NB4 (cell line): ENCODE data around the gene CDH13.
A peak's percentile ranks its signal among the peaks of the same experiment; 100 is the strongest.

Experiments used
- DNase-seq: peaks from one replicate; pipeline ENCODE4 v3.0.0; 2010; ENCODE audit warnings: low read depth
- H3K4me3 ChIP-seq: one replicate; pipeline ENCODE4 v1.5.1; 2011; ENCODE audit warnings: mild to moderate bottlenecking, low read depth, low read length, moderate library complexity
- MYC ChIP-seq: IDR thresholded peaks from 2 replicates; pipeline ENCODE4 v1.6.1; 2011; ENCODE audit warnings: low read depth, low read length
- POLR2A ChIP-seq: IDR thresholded peaks from 2 replicates; pipeline ENCODE4 v1.6.1; 2011; ENCODE audit warnings: mild to moderate bottlenecking; ENCODE audit not compliant: insufficient read length; ENCODE audit errors: extremely low read depth
- TF ChIP-seq, protein P1 (sequence below): IDR thresholded peaks from 2 replicates; pipeline ENCODE4 v1.6.1; 2011; ENCODE audit warnings: low read depth, low read length
- TF ChIP-seq, protein P2 (sequence below): IDR thresholded peaks from one replicate; pipeline ENCODE4 v1.5.1; 2012; ENCODE audit warnings: low read depth, low read length

The CDH13 gene

DNA sequence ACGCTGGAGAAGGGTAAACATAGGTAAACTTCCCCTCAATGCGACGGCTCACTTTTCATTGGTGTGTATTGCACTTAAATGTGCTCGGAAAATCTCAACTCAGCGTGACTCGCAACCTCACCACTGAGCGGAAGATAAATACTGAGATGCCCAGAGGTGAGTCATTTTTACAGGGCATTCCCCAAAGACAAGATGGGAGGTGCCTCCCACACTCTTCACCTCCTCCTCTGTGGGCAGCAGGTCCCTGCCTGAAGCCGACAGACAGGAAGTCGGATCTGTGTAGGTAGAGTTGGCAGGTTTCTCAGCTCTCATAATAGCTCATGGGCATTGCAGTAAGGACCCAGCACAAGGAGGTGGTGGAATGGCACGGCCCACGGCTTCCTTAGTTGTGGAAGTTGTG lies 906.4 kb downstream of the CDH13 start:
- TF ChIP-seq POLR2A (no peak), MYC (no peak)
- TF ChIP-seq, protein P1, sequence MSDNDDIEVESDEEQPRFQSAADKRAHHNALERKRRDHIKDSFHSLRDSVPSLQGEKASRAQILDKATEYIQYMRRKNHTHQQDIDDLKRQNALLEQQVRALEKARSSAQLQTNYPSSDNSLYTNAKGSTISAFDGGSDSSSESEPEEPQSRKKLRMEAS = no peak
- TF ChIP-seq, protein P2, sequence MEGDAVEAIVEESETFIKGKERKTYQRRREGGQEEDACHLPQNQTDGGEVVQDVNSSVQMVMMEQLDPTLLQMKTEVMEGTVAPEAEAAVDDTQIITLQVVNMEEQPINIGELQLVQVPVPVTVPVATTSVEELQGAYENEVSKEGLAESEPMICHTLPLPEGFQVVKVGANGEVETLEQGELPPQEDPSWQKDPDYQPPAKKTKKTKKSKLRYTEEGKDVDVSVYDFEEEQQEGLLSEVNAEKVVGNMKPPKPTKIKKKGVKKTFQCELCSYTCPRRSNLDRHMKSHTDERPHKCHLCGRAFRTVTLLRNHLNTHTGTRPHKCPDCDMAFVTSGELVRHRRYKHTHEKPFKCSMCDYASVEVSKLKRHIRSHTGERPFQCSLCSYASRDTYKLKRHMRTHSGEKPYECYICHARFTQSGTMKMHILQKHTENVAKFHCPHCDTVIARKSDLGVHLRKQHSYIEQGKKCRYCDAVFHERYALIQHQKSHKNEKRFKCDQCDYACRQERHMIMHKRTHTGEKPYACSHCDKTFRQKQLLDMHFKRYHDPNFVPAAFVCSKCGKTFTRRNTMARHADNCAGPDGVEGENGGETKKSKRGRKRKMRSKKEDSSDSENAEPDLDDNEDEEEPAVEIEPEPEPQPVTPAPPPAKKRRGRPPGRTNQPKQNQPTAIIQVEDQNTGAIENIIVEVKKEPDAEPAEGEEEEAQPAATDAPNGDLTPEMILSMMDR = no peak
- no peak overlapping the region for H3K4me3 ChIP-seq
- peak; percentile 4 for DNase-seq

DNA sequence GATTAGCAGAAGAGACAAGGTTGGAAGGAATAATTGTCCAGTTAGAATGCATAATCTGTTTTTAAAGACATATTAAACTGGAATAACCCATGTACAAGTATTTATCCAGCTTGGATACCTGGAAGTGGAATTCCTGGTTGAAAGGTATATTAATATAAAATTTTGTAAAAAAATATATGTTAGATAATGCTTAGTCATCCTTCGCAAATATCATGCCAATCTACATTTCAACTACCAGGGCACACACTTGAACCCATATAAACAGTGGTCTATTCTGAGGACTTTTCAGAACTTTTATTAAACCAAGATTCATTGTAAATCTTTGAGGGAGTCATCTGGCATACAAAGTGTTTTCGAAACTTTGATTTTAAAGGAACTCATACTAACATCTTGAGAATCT lies 911.9 kb downstream of the CDH13 start:
- no peak overlapping the region for H3K4me3 ChIP-seq
- no peak for DNase-seq
- no peak for TF ChIP-seq MYC
- TF ChIP-seq, protein P2 = no peak

DNA sequence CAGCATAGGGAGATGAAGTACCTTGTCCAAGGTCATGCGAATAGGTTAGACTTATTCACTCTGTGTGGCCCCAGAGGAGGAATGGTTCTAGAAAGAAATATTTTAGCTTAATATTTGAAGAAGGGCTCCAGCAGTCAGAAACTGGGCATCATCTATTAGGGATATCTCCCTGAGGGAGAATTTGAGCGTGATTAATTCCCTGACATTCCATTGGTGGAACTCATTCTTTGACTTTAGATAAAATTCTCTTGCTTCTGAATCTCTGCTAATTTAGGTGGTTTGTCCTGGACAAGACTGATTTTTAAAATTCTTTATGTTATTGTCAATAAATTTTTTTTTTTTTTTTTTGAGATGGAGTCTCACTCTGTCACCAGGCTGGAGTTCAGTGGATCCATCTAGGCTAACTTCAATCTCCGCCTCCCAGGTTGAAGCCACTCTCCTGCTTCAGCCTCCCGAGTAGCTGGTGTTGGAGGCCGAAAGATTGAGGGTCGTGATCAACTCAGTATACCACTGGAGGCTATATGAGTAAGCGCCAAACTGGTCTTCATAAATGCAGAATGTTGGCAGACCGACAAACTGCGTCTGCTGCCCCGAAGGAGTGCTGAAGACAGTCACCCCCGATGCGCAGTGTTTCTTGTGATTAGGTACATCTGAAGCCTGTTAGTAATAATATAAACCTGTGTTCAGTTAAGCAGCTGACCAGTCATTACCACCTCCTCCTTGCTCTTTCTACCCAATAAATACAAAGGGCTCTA lies 913.1 kb downstream of the CDH13 start:
- DNase-seq = no peak
- TF ChIP-seq, protein P1 = no peak
- TF ChIP-seq POLR2A = no peak
- TF ChIP-seq MYC = no peak
- TF ChIP-seq, protein P2 = no peak
- no peak overlapping the region for H3K4me3 ChIP-seq

DNA sequence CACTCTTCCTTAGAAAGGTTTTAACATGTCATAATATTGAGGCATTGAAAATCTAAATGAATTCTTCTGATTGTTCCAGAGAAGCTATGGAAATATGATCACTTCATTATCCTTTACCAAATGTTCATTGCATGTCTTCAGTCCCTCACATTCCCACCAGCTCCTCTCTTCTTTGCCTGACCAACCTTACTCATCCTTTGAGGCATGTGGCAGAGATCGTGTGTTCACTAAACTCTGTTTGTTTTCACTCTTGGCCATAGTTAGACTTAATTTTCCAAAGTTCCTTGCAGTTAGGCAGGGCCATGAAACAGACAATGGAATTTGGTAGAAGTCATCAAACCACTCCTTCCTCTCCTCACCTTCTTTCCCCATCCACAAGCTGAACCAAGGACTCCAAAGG lies 914.5 kb downstream of the CDH13 start:
- TF ChIP-seq, protein P1 = no peak
- TF ChIP-seq MYC = no peak
- TF ChIP-seq, protein P2 = no peak
- DNase-seq = no peak
- no peak overlapping the region for H3K4me3 ChIP-seq

DNA sequence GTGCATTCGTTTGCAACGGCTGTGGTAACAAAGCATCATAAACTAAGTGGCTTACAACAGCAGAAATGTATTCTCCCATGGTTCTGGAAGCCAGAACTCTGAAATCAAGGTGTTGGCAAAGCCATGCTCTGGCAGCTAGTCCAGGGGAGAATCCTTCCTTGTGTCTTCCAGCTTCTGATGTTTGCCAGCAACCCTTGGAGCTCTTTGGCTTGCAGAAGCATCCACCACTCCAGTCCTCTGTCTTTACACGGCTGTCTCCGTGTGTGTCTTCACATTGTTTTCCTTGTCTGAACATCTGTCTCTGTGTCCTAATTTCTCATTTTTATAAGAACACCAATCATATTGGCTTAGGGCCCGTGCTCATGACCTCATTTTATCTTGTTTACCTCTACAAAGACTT lies 915.7 kb downstream of the CDH13 start:
- no peak for DNase-seq
- TF ChIP-seq, protein P2 = no peak
- no peak overlapping the region for H3K4me3 ChIP-seq
